Lower leg skin (tissue), 4 donors: ENCODE measurements around the gene AGT. TPM values are rescaled to one million over a fixed set of nuclear protein-coding genes. Genes with fewer than 3 reads are reported as not detected.

Experiments used
- DNase-seq, 2 donors: peaks; one replicate each; pipeline ENCODE4 v3.0.0-alpha.2; 2019; ENCODE audit warnings: low spot score in 2 of 2
- H3K4me3 ChIP-seq: fragments of 200-600 bp; sonication (generic); 2 replicates; pipeline ENCODE4 v1.5.1; 2017; ENCODE audit warnings: mild to moderate bottlenecking, low read depth; ENCODE audit not compliant: poor library complexity, severe bottlenecking
- POLR2A ChIP-seq, 2 donors: fragments of 450-650 bp; IDR thresholded peaks; one replicate each; pipeline ENCODE4 v1.6.1; 2016 to 2017; ENCODE audit warnings: antibody characterized with exemption in 2 of 2, mild to moderate bottlenecking in 1 of 2, moderate library complexity in 1 of 2
- WGBS, 2 donors: methylation state at CpG; one replicate each; pipeline ENCODE4 v1.1.5; 2018; 5-methylcytosine and 5-hydroxymethylcytosine counted together
- intact Hi-C: fragments of 100-400 bp; cut with DNase I; formaldehyde crosslinking; loops from one replicate; pipeline ENCODE4 v1.15.0; 2023; ENCODE audit warnings: low total_unique reads
- total RNA-seq, 4 donors: library from RNA; depleted of rRNA; stranded (reverse); fragments of >200 nt; gene quantifications; one replicate each; pipeline ENCODE4 v1.1.0, GENCODE V29; 2016
- TF ChIP-seq, protein P1 (sequence below), 3 donors: fragments of 450-650 bp; IDR thresholded peaks; one replicate each; pipeline ENCODE4 v1.5.1; 2016; ENCODE audit warnings: antibody characterized with exemption in 3 of 3, mild to moderate bottlenecking in 3 of 3, moderate library complexity in 2 of 3

The AGT gene
- total RNA-seq, 4 donors from 2014 or later, result 0.20 to 5.8 (median 1.4) TPM

DNA sequence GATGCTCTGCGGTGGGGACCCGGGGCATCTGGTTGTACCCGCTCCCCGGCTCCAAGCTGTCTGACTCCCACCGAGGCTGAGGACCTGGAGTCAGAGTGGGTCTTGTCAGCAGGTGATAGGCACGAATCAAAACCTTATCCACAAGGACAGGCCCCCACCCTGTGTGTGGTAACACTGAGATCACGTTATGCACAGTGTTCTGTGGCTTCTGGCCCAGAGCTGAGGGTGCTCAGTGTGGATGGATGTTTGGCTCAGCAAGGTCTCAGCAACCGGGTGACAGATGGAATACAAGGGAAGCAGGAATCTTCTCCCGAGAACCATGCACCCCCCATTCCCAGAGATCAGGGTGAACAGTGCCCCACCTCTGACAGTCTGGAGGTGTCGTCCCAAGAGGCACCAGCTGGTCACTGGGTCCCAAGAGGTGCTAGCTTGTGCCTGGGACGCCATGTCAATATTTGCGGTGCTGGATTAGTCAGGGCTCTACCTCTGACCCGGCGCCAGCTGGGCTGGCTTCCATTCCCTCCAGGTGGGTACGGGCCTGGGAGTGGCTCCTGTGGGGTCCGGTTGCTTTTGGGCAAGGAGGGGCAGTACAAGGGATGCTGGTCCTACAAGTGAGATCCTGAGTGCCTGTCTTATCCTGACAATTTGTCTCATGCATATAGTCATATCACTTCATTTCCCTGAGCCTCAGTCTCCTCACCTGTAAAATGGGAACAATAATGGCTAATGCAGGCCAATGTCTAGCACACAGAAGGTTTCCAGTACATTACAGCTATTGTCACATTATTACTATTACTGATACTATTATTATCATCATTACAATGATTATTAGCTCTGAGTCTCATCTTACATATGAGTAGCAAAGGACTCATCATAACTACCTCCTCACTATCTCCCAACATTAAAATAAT is 34.2 kb upstream of the AGT start:
- 76 to 79% methylated on average over 15 of the region's 16 CpGs for WGBS, 2 donors
- TF ChIP-seq POLR2A (IDR thresholded peaks at IDR 0.05), result no peak
- TF ChIP-seq, protein P1, sequence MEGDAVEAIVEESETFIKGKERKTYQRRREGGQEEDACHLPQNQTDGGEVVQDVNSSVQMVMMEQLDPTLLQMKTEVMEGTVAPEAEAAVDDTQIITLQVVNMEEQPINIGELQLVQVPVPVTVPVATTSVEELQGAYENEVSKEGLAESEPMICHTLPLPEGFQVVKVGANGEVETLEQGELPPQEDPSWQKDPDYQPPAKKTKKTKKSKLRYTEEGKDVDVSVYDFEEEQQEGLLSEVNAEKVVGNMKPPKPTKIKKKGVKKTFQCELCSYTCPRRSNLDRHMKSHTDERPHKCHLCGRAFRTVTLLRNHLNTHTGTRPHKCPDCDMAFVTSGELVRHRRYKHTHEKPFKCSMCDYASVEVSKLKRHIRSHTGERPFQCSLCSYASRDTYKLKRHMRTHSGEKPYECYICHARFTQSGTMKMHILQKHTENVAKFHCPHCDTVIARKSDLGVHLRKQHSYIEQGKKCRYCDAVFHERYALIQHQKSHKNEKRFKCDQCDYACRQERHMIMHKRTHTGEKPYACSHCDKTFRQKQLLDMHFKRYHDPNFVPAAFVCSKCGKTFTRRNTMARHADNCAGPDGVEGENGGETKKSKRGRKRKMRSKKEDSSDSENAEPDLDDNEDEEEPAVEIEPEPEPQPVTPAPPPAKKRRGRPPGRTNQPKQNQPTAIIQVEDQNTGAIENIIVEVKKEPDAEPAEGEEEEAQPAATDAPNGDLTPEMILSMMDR (IDR thresholded peaks at IDR 0.05), result no peak
- no peak for DNase-seq
- intact Hi-C loops, result no loop called here
- H3K4me3 ChIP-seq, result no peak overlapping the region

DNA sequence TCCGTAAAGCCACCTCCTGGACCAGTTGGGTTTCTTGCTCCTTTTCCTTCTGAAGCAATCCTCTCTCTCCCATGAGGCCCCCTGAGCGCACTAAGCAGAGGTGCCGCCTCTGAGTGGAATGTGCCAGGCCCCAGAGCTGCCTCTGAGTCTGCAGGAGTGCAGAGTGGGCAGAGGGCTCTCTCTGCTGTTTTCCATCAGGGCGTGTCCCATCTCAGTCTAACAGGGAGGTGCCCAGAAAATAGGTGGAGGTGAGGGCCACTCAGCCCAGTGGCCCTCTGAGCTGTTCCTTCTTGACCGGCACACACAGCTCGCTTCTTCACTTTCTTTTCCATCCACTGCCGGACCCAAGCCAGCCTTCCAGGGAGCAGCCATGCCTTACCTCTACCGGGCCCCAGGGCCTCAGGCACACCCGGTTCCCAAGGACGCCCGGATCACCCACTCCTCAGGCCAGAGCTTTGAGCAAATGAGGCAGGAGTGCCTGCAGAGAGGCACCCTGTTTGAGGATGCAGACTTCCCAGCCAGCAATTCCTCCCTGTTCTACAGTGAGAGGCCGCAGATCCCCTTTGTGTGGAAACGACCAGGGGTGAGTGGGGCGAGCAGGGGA is 33.3 kb upstream of the AGT start, which contains the start of gene CAPN9:
CAPN9 (plus strand) TSS at position 262 of the 604 bp plus-strand sequence; CDS start at position 371, 109 bp downstream.
- no peak within 1 kb of the TSS for H3K4me3 ChIP-seq
- intact Hi-C loops, result no loop called here
- WGBS, 2 donors, result 69 to 79% methylated on average over 14 of the region's 14 CpGs
- TF ChIP-seq, protein P1 (IDR thresholded peaks at IDR 0.05), result no peak
- TF ChIP-seq POLR2A (IDR thresholded peaks at IDR 0.05), result no peak
- no peak for DNase-seq

DNA sequence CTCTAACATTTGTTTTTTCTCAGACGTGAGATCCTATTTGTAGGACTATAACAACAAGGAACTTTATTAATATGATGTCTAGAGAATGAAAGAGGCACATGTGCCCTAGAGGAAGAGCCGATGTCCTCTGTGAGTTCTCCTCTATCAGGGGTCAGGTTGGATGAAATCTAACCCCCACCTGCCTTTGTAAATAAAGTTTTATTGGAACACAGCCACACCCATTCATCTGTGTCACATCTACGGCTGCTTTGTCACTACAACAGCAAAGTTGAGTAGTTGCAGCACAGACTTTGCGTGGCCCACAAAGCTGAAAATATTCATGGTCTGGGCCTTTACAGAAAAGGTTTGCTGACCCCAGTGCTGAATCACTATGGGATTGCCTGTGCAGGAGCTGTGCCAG is 32.7 kb upstream of the AGT start:
- WGBS, 2 donors, result 88 to 93% methylated on average over 4 of the region's 4 CpGs
- no peak overlapping the region for H3K4me3 ChIP-seq
- no peak for TF ChIP-seq POLR2A (IDR thresholded peaks at IDR 0.05)
- TF ChIP-seq, protein P1 (IDR thresholded peaks at IDR 0.05), result no peak
- no peak for DNase-seq
- intact Hi-C loops, result no loop called here

DNA sequence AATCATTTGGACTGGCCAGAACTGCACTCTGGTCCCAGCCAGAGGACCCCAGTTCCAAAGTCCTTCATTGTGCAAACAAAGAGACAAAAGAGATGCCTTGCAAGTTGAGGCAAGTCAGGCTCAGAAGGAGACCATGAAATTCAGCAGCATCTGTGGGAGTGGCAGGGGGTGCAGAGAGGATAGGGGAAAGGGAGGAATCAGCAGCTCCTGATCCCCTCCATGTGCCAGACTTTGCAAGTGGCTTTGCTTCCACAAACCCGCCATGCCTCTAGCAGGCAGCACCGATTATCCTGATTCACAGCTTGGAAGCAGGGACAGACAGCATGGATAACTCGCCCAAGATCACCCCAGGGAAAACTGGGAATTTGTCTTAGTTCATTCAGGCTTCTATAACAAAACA is 31.1 kb upstream of the AGT start:
- TF ChIP-seq POLR2A (IDR thresholded peaks at IDR 0.05), result no peak
- TF ChIP-seq, protein P1 (IDR thresholded peaks at IDR 0.05), result no peak
- intact Hi-C loops, result no loop called here
- no peak overlapping the region for H3K4me3 ChIP-seq
- WGBS, 2 donors, result 49 to 52% methylated on average over 3 of the region's 3 CpGs
- no peak for DNase-seq

DNA sequence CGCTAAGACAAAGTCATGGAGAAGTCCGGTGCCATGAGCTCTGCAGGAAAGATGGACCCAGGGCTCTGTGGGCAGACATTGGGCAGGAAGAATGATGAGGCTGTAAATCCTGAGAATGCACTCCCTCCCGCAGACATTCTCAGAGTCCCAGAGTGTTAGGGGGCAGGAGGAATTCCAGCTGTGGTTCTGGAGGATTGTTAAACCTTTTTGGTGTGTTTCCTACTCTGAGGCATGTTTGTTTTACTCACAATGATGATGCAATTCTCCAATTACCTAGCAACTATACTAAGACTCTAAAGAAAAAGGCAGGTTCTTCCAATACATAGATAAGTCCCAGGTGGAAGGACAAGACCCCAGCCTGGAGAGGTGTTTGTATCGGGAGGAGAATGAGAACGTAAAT is 30.5 kb upstream of the AGT start:
- intact Hi-C loops, result no loop called here
- TF ChIP-seq POLR2A (IDR thresholded peaks at IDR 0.05), result no peak
- TF ChIP-seq, protein P1 (IDR thresholded peaks at IDR 0.05), result no peak
- 74 to 75% methylated on average over 5 of the region's 5 CpGs for WGBS, 2 donors
- no peak for DNase-seq
- no peak overlapping the region for H3K4me3 ChIP-seq
